ENCODE measurements around the gene CRLF2. TPM values are rescaled to one million over a fixed set of nuclear protein-coding genes. Genes with fewer than 3 reads are reported as not detected.
"Not testable (repeated sequence)": the region's sequence is repeated elsewhere in the genome, so short reads cannot be mapped to it uniquely, and the experiment has no call there.

The CRLF2 gene
- total RNA-seq, 1 donor from 2014 or later = not detected

GRCh38 chrX:1173435-1173834 lies 39.0 kb downstream of the CRLF2 start:
- H3K36me3 Mint-ChIP-seq; H3K4me3 Mint-ChIP-seq; H3K27ac Mint-ChIP-seq; H3K9me3 Mint-ChIP-seq; DNase-seq (ENCODE audit: low spot score in 2 of 2, unreplicated experiment in 2 of 2); H3K27me3 Mint-ChIP-seq (ENCODE audit: low read depth): not testable (repeated sequence)
- peaks cover 34% of the 10 kb centered on the region for H3K4me1 Mint-ChIP-seq

- no peak for DNase-seq (ENCODE audit: low spot score in 2 of 2, unreplicated experiment in 2 of 2)
- TF ChIP-seq CTCF (IDR thresholded peaks at IDR 0.05; ENCODE audit: unreplicated experiment) = no peak
- Mint-ChIP-seq H3K9me3 (no peaks in the 10 kb centered on the region), H3K4me1 (peaks cover 40% of the 10 kb centered on the region), H3K27ac (peak overlapping the region; percentile 93), H3K36me3 (no peaks in the 10 kb centered on the region), H3K4me3 (no peak overlapping the region), H3K27me3 (ENCODE audit: low read depth) (no peaks in the 10 kb centered on the region)
Measured at GRCh38 chrX:1172496-1172895, 40.0 kb downstream of the CRLF2 start.

DNA sequence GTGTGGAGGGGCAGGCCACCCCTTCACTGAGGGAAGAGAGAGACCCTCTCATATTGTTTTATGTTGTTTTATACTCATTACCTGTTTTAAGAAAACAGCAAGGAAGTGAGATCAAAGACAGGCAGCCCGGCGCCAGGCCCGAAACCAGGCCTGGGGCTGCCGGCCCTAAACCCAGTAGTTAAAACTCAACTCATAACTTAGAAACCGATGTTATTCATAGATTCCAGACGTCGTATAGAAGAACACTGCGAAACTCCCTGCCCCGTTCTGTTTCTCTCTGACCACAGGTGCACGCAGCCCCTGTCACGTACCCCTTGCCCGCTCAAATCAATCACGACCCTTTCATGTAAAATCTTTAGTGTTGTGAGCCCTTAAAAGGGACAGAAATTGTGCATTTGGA lies 40.5 kb downstream of the CRLF2 start:
- not testable (repeated sequence) for H3K36me3 Mint-ChIP-seq; H3K4me3 Mint-ChIP-seq; H3K9me3 Mint-ChIP-seq; H3K27me3 Mint-ChIP-seq (ENCODE audit: low read depth); DNase-seq (ENCODE audit: low spot score in 2 of 2, unreplicated experiment in 2 of 2)
- Mint-ChIP-seq H3K27ac (peak overlapping the region; percentile 93), H3K4me1 (peaks cover 44% of the 10 kb centered on the region)

GRCh38 chrX:1170243-1170642 lies 42.2 kb downstream of the CRLF2 start:
- no peaks in the 10 kb centered on the region for H3K27me3 Mint-ChIP-seq (ENCODE audit: low read depth)
- H3K36me3 Mint-ChIP-seq = no peaks in the 10 kb centered on the region
- peak overlapping the region; percentile 93 for H3K27ac Mint-ChIP-seq
- no peak overlapping the region for H3K4me3 Mint-ChIP-seq
- H3K9me3 Mint-ChIP-seq = no peaks in the 10 kb centered on the region
- no peak for DNase-seq (ENCODE audit: low spot score in 2 of 2, unreplicated experiment in 2 of 2)
- TF ChIP-seq CTCF (IDR thresholded peaks at IDR 0.05; ENCODE audit: unreplicated experiment) = no peak
- peaks cover 47% of the 10 kb centered on the region for H3K4me1 Mint-ChIP-seq

DNA sequence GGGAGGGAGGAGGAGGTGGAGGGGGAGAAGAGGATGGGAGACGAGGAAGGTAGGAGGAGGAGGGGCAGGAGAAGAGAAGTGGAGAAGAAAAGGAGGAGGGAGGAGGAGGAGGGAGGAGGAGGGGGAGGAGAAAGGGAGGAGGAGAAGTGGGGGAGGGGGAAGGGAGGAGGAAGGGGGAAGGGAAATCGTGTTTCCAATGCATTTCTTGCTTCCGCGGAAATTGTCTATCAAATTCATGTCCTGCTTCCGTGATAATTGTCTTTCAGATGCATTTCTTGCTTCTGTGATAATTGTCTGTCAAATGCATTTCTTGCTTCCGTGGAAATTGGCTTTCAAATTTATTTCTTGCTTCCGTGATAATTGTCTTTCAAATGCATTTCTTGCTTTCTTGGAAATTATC lies 43.3 kb downstream of the CRLF2 start:
- H3K4me1 Mint-ChIP-seq = peaks cover 47% of the 10 kb centered on the region
- H3K27me3 Mint-ChIP-seq (ENCODE audit: low read depth) = no peaks in the 10 kb centered on the region

DNA sequence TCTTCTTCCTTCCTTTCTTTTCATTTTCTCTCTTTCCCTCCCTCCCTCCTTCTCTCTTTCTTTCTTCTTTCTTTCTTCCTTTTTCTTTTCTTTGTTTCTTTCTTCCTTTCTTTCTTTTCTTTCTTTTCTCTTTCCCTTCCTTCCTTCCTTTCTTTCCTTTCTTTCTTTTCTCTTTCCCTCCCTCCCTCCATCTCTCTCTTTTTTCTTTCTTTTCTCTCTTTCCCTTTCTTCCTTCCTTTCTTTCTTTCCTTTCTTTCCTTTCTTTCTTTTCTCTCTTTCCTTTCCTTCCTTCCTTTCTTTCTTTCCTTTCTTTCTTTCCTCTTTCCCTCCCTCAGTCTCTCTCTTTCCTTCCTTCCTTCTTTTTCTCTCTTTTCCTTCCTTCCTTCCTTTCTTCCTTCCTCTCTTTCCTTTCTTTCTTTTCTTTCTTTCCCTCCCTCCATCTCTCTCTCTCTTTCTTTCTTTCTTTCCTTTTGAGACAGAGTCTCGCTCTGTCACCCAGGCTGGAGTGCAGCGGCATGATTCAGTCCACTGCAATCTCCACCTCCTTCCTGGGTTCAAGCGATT lies 44.4 kb downstream of the CRLF2 start:
- DNase-seq (ENCODE audit: low spot score in 2 of 2, unreplicated experiment in 2 of 2) = no peak
- Mint-ChIP-seq H3K36me3 (no peaks in the 10 kb centered on the region), H3K4me3 (no peak overlapping the region), H3K27ac (no peak overlapping the region), H3K27me3 (ENCODE audit: low read depth) (peaks cover 4% of the 10 kb centered on the region), H3K4me1 (peaks cover 42% of the 10 kb centered on the region), H3K9me3 (no peaks in the 10 kb centered on the region)
- no peak for TF ChIP-seq CTCF (IDR thresholded peaks at IDR 0.05; ENCODE audit: unreplicated experiment)

More for the DNA sequence above, 43.3 kb downstream of the CRLF2 start:
- TF ChIP-seq CTCF (IDR thresholded peaks at IDR 0.05; ENCODE audit: unreplicated experiment) = no peak
- DNase-seq (ENCODE audit: low spot score in 2 of 2, unreplicated experiment in 2 of 2) = no peak
- Mint-ChIP-seq H3K9me3 (no peaks in the 10 kb centered on the region), H3K27ac (no peak overlapping the region), H3K36me3 (no peaks in the 10 kb centered on the region), H3K4me3 (no peak overlapping the region)

DNA sequence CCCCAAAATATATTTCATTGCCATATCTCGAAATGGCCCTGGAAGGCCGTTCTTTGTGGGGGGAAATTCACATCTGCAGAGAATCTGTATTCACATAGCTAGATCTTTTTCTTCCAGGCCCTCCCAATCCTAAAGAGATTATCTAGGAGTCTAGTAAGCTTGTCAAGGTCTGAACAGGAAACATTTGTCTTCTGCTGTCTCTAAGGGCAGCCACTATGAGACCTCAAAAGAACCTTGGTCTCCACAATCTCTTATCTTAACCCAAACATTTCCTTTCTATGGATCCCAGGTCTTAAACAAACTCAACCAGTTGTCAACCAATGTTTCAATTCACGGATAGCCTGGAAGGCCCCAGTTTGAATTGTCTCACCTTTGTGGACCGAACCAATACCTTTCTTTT lies 45.0 kb downstream of the CRLF2 start:
- H3K27ac Mint-ChIP-seq = peak overlapping the region; percentile 18
- peaks cover 5% of the 10 kb centered on the region for H3K27me3 Mint-ChIP-seq (ENCODE audit: low read depth)

More for the DNA sequence above, 45.0 kb downstream of the CRLF2 start:
- DNase-seq (ENCODE audit: low spot score in 2 of 2, unreplicated experiment in 2 of 2) = no peak
- no peak for TF ChIP-seq CTCF (IDR thresholded peaks at IDR 0.05; ENCODE audit: unreplicated experiment)
- peaks cover 38% of the 10 kb centered on the region for H3K4me1 Mint-ChIP-seq
- H3K4me3 Mint-ChIP-seq = no peak overlapping the region
- H3K9me3 Mint-ChIP-seq = no peaks in the 10 kb centered on the region
- no peaks in the 10 kb centered on the region for H3K36me3 Mint-ChIP-seq
